HL-60 (cell line): ENCODE measurements around the gene NR3C2.

Source experiments
- DNase-seq, 2 experiments: peaks; one replicate each; pipeline ENCODE4 v3.0.0-alpha.2; 2010 to 2020; ENCODE audit warnings: low read depth in 1 of 2, low spot score in 1 of 2
- H3K27ac ChIP-seq: fragments of 250-450 bp; sonication (Bioruptor Pico); replicated peaks from 2 replicates; pipeline ENCODE4 v1.5.1; 2020; ENCODE audit warnings: mild to moderate bottlenecking, moderate library complexity
- H3K27me3 ChIP-seq: fragments of 250-450 bp; sonication (Bioruptor Pico); 2 replicates; pipeline ENCODE4 v1.5.1; 2021; ENCODE audit warnings: mild to moderate bottlenecking, moderate library complexity; ENCODE audit not compliant: insufficient read depth, poor library complexity, severe bottlenecking
- H3K4me3 ChIP-seq: replicated peaks from 2 replicates; pipeline ENCODE4 v1.5.1; 2011; ENCODE audit warnings: mild to moderate bottlenecking, control low read depth, low read length; ENCODE audit not compliant: insufficient read depth
- GABPA ChIP-seq: IDR thresholded peaks from 2 replicates; pipeline ENCODE4 v1.6.1; 2012; ENCODE audit warnings: low read depth
- POLR2AphosphoS5 ChIP-seq: IDR thresholded peaks from 2 replicates; pipeline ENCODE4 v1.6.1; 2012; ENCODE audit warnings: low read depth
- SPI1 ChIP-seq: IDR thresholded peaks from 2 replicates; pipeline ENCODE4 v1.6.1; 2012; ENCODE audit warnings: low read depth, mild to moderate bottlenecking, borderline replicate concordance
- TF ChIP-seq, protein P1 (sequence below): IDR thresholded peaks from one replicate; pipeline ENCODE4 v1.5.1; 2011; ENCODE audit warnings: low read length, control low read depth, inconsistent platforms; ENCODE audit not compliant: insufficient read depth
- TF ChIP-seq, protein P2 (sequence below): IDR thresholded peaks from 2 replicates; pipeline ENCODE4 v1.6.1; 2012; ENCODE audit warnings: low read depth; ENCODE audit not compliant: insufficient replicate concordance

Gene NR3C2

DNA sequence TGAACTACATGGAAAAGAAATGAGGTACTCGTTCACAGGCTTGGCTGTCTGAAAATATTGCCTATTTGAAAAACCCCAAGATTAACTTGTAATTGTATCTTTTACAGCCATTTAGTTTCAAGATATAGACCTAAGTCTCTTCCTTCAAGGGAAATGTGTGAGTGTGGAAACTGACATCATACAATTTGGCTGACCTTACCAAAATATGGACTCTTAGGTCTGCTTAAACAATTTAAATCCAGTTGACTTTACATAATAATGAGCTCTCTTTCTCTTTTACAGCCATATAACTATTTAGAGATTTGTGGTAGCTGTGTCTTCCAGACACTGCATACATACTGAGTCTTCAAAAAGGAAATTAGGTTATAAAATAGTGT, 186.9 kb downstream of the NR3C2 start:
- Histone ChIP-seq H3K27ac (no peak overlapping the region), H3K4me3 (no peak overlapping the region)
- TF ChIP-seq, protein P1, sequence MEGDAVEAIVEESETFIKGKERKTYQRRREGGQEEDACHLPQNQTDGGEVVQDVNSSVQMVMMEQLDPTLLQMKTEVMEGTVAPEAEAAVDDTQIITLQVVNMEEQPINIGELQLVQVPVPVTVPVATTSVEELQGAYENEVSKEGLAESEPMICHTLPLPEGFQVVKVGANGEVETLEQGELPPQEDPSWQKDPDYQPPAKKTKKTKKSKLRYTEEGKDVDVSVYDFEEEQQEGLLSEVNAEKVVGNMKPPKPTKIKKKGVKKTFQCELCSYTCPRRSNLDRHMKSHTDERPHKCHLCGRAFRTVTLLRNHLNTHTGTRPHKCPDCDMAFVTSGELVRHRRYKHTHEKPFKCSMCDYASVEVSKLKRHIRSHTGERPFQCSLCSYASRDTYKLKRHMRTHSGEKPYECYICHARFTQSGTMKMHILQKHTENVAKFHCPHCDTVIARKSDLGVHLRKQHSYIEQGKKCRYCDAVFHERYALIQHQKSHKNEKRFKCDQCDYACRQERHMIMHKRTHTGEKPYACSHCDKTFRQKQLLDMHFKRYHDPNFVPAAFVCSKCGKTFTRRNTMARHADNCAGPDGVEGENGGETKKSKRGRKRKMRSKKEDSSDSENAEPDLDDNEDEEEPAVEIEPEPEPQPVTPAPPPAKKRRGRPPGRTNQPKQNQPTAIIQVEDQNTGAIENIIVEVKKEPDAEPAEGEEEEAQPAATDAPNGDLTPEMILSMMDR, result no peak
- no peak for TF ChIP-seq POLR2AphosphoS5
- TF ChIP-seq GABPA, result no peak
- TF ChIP-seq SPI1, result no peak
- TF ChIP-seq, protein P2, sequence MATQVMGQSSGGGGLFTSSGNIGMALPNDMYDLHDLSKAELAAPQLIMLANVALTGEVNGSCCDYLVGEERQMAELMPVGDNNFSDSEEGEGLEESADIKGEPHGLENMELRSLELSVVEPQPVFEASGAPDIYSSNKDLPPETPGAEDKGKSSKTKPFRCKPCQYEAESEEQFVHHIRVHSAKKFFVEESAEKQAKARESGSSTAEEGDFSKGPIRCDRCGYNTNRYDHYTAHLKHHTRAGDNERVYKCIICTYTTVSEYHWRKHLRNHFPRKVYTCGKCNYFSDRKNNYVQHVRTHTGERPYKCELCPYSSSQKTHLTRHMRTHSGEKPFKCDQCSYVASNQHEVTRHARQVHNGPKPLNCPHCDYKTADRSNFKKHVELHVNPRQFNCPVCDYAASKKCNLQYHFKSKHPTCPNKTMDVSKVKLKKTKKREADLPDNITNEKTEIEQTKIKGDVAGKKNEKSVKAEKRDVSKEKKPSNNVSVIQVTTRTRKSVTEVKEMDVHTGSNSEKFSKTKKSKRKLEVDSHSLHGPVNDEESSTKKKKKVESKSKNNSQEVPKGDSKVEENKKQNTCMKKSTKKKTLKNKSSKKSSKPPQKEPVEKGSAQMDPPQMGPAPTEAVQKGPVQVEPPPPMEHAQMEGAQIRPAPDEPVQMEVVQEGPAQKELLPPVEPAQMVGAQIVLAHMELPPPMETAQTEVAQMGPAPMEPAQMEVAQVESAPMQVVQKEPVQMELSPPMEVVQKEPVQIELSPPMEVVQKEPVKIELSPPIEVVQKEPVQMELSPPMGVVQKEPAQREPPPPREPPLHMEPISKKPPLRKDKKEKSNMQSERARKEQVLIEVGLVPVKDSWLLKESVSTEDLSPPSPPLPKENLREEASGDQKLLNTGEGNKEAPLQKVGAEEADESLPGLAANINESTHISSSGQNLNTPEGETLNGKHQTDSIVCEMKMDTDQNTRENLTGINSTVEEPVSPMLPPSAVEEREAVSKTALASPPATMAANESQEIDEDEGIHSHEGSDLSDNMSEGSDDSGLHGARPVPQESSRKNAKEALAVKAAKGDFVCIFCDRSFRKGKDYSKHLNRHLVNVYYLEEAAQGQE, result no peak

DNA sequence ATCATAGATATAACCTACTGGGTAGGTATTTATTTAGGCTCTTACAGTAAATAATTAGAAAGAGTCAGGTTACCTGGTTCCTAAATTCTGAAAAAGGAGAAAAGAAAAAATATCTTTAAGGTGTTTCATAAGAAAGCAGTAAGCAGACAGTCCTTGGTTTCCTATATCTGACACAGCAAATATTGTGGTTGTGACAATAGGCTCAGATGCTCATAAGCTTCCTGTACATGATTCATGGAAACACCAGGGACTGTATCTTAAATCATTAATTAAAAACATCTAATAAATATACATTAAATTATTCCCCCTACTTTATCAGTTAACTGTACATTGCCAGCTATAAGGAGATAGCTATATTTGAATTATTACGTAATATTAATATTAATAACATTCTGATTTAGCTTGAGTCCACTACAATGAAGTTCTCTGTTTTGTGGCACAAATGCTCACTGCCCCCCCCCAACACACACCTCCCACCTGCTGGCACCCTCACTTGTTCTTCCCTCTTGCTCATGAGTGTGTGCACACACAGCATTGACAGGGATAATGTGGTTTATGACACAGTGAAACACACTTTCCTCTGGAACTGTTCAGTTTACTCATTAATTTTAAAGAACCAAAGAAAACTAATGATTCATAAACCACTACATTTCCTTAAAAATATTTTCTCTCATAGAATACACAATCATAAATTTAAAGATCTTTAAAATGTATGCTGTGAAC, 187.4 kb downstream of the NR3C2 start:
- no peak overlapping the region for H3K27ac ChIP-seq

More for the DNA sequence above, 186.9 kb downstream of the NR3C2 start:
- DNase-seq, result no peak
- H3K27me3 ChIP-seq, result no peaks in the 10 kb centered on the region

DNA sequence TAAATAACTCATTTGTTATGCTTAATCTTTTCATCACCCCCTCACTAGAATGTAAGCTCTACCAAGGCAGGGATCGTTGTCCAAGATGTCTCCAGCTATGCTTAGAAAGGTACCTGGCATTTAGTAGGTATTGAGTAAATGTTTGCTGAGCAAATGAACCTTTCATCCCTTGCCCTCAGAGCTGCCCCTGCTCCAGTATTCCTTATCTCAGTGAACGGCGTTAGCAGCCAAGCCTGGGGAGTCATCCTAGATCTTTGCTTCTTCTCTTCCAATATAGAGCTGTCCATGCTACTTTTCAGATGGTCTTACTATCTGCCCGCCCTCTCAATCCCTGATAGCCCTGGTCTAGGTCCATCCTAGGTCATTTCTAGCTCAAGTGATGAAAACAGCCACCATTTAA, 188.4 kb downstream of the NR3C2 start:
- TF ChIP-seq, protein P1, result no peak
- TF ChIP-seq POLR2AphosphoS5 (no peak), GABPA (no peak)
- no peak for DNase-seq
- Histone ChIP-seq H3K27ac (no peak overlapping the region), H3K4me3 (no peak overlapping the region), H3K27me3 (no peaks in the 10 kb centered on the region)

More for the DNA sequence above, 187.4 kb downstream of the NR3C2 start:
- no peaks in the 10 kb centered on the region for H3K27me3 ChIP-seq
- no peak overlapping the region for H3K4me3 ChIP-seq
- no peak for DNase-seq
- TF ChIP-seq POLR2AphosphoS5 (no peak), SPI1 (no peak), GABPA (no peak)
- TF ChIP-seq, protein P2, result no peak

DNA sequence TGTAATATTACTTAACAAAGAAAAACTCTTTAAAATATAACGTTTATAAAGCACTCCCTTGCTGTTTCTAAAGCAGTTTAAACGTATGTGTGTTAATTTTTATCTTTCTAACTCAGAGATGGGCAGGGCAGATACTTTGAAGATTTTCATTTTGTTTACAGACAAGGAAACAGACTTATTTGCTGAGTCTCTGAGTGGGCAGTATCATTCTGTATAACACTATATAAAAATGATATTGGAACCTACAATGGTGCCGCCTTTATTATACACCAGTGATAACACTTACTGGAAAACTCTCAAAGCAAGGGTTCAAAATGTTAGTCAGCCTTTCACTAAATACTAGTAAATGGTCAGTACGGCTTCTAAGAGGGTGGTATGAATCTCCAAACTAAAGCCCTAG, 193.4 kb downstream of the NR3C2 start:
- TF ChIP-seq, protein P1, result no peak
- TF ChIP-seq, protein P2, result no peak
- no peak for TF ChIP-seq SPI1
- TF ChIP-seq POLR2AphosphoS5, result no peak
- Histone ChIP-seq H3K27me3 (no peaks in the 10 kb centered on the region), H3K4me3 (no peak overlapping the region), H3K27ac (no peak overlapping the region)
- no peak for DNase-seq
